GM21717 (cell line): ENCODE measurements around the gene SART3.

Experiments
- ATAC-seq: cut with Tn5 transposase; IDR thresholded peaks from one replicate; pipeline ENCODE4 v1.9.1; 2021; ENCODE audit warnings: mild to moderate bottlenecking, moderate library complexity; ENCODE audit not compliant: unreplicated experiment

The SART3 gene, protein sequence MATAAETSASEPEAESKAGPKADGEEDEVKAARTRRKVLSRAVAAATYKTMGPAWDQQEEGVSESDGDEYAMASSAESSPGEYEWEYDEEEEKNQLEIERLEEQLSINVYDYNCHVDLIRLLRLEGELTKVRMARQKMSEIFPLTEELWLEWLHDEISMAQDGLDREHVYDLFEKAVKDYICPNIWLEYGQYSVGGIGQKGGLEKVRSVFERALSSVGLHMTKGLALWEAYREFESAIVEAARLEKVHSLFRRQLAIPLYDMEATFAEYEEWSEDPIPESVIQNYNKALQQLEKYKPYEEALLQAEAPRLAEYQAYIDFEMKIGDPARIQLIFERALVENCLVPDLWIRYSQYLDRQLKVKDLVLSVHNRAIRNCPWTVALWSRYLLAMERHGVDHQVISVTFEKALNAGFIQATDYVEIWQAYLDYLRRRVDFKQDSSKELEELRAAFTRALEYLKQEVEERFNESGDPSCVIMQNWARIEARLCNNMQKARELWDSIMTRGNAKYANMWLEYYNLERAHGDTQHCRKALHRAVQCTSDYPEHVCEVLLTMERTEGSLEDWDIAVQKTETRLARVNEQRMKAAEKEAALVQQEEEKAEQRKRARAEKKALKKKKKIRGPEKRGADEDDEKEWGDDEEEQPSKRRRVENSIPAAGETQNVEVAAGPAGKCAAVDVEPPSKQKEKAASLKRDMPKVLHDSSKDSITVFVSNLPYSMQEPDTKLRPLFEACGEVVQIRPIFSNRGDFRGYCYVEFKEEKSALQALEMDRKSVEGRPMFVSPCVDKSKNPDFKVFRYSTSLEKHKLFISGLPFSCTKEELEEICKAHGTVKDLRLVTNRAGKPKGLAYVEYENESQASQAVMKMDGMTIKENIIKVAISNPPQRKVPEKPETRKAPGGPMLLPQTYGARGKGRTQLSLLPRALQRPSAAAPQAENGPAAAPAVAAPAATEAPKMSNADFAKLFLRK

DNA sequence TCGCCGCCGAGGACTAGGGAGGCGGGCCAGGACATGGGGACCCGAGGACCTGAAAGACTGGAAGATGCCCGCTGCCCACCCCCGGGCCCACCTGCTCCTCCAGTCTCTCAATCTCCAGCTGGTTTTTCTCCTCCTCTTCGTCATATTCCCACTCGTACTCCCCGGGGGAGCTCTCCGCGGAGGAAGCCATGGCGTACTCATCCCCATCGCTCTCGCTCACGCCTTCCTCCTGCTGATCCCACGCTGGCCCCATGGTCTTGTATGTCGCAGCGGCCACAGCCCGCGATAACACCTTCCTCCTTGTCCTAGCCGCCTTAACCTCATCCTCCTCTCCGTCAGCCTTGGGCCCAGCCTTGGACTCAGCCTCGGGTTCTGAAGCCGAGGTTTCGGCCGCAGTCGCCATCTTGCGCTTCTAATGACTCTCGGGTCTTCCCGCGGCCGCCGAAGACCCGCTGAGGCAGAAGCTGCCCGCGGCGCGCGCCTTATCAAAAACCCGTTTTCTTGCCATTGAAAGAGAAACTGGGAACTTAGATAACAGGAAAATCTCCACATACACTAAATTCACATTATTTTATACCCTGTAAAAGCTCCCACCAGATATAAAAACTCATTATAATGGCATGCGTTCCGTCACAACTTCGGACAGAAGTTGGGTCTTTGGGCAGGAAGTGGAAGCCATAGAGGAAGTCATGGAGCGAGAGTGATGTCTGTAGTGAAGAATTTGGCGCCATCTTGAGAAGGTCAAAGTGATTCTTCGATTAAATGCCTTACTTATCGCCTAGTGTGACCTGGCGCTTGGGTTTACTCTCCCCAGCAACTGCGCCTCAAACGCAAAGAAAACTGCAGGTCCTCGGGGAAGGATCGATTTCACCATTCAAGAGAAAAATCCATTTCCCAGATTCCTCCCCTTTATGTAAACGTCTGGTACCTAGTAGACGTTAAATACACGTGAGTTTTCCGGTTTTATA, at the start of gene SART3:
TSS of gene SART3 (minus strand) at position 422 of the 968 bp plus-strand sequence. CDS start at position 403, 19 bp downstream.
- peak; percentile 29 for ATAC-seq

DNA sequence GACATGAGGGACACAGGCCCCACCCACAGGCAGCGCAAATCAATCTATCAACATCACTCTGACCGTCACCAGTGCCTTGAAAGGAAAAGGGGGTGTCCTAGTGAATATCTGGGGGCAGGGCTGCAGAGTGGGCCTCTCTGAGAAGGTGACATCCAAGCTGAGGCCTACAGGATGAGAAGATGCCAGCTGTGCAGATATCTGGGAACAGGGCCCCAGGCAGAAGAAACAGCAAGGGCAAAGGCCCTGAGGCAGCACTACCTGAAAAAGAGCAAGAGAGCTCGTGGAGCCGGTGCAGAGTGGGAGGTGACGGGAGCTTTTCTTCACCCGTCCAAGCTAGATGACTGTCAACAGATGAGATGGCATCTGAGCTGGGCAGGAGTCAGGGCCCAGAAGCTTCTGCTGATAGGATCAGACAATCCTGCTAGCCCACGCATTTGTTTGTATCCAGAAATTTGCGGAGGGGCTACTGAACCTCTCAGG, 49.4 kb upstream of the SART3 start:
- ATAC-seq, result no peak

DNA sequence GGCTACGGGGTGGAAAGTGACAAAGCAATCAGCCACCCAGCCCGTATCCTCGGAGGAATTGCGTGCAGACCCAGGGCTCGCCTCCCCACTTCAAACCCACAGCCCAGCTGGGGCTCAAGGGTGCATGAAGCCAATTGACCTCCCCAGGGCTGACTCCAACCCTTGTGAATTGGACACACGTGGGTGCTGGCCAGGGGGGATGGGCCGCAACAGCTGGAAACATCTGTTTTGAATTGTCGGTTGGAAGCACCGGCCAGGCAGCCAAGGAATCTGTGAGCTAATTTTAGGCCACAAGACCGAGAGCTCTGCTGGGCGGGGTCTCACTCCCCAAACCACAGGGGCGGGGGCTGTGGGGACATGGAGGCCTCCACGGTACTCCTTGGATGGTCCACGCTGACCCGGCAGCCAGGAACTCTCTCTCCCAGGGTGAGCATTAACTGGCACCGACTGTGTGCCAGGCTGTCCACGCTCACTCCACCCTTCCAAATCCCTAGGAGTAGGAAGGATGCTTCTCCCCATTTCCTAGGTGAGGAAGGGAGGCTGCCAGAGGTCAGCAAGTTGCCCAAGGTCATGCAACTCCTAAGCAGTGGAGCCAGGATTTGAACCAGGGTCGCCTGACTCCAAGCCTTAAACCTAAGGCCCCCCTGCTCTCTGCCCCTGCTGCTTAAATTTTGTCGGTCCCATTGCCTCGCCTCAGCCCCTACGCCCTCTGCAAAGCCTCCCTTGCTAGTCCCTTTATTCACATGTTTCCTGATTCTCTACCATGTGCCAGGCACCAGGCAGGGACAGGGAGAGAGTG, 48.8 kb upstream of the SART3 start:
- ATAC-seq, result no peak

DNA sequence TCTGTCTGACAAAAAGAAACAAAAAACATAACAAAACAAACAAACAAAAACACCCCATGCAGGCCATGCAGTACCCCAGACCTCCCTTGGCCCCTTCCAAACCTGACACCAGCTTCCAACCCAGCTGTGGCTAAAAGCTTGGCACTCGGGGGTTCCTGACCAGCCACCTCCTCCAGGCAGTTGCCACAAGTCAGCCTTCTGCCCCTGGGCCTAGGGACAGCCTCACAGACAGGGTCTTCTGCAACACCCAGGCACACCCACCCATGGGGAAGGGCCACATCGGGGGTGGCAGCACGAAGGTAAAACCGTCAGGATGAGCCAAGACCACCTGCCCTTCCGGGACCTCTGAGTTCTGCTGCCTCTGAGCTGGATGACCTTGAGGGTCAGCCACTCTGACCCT, 47.6 kb upstream of the SART3 start:
- ATAC-seq, result no peak

DNA sequence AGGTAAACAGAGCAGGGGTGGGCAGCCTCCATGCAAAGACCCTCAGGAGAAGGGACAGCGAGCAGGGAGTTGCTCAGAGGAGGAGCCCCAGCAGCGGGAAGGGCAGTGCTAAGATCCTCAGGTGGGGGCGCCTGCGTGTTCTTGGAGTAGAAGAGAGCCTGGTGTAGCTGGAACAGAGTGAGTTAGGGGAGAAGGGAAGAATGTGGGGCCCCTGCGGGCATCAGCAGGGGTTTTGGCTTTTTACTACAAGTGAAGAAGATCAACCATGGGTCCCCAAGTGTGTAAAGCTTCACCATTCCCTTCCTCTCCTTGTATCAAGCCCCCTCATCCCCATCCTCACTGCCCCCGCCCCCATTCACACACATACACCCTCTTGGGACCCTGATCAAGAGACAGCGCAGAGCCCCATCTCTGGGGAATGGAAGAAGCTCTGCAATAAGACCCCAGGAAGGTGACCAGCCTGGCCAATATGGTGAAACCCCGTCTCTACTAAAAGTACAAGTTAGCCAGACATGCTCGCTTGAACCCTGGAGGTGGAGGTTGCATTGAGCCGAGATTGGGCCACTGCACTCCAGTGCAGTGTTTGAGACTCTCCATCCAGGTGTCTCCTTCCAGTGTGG, 47.1 kb upstream of the SART3 start:
- ATAC-seq, result no peak

DNA sequence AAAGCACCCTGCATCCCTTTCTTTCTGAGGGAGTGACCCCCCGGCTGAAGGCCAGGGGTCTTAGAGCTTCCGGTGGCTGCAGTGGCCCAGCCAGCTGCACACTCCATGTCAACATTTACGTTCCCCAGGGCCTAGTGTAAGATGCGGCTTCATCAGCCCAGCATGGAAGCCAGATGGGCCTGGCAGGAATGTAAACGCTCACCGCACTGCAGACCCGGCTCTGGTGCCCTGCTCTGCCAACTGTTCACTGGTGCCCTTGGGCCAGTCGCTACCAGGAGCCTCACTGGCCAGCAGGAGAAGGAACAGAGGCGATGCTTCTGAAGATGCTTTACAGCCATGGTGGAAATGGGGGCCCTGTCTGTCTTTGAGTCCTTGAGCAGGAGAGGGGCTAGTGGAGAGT, 45.5 kb upstream of the SART3 start:
- ATAC-seq, result no peak

DNA sequence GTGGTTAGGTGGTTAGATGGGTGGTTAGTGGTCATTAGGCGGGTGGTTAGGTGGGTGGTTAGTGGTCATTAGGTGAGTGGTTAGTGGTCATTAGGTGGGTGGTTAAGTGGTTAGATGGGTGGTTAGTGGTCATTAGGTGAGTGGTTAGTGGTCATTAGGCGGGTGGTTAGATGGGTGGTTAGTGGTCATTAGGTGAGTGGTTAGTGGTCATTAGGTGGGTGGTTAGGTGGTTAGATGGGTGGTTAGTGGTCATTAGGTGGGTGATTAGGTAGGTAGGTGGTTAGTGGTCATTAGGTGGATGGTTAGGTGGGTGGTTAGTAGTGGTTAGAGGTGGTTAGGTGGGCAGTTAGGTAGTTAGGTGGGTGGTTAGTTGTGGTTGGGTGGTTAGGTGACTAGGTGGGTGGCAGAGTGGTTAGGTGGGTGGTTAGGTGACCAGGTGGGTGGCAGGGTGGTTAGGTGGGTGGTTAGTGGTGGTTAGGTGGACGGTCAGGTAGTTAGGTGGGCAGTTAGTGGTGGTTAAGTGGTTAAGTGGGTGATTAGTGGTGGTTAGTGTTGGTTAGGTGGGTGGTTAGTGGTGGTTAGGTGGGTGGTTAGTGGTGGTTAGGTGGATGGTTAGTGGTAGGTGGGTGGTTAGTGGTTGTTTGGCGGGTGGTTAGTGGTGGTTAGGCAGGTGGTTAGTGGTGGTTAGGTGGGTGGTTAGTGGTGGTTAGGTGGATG, 44.9 kb upstream of the SART3 start:
- no peak for ATAC-seq

DNA sequence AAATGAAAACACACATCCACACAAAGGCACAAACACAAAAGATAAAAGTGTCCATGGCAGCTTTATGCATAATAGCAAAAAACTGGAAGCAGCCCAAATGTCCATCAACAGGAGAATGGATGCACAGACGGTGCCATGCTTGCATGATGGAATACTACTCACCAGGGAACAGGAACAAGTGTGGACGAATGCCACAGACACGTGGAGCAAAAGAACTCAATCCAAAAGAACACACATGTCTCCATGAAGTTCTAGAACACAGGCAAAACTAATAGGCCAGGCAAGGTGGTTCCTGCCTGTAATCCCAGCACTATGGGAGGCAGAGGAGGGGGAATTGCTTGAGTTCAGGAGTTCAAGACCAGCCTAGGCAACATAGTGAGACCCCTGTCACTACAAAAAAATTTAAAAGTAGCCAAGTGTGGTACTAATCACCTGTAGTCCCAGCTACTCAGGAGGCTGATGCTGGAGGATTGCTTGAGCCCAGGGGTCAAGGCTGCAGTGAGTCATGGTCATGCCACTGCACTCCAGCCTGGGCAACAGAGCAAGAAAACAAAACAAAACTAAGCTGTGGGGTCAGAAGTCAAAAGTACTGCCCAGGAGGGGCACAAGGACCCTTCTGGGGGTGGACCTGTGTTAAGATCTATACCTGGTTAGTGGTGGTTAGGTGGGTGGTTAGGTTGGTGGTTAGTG, 44.2 kb upstream of the SART3 start:
- ATAC-seq, result no peak

DNA sequence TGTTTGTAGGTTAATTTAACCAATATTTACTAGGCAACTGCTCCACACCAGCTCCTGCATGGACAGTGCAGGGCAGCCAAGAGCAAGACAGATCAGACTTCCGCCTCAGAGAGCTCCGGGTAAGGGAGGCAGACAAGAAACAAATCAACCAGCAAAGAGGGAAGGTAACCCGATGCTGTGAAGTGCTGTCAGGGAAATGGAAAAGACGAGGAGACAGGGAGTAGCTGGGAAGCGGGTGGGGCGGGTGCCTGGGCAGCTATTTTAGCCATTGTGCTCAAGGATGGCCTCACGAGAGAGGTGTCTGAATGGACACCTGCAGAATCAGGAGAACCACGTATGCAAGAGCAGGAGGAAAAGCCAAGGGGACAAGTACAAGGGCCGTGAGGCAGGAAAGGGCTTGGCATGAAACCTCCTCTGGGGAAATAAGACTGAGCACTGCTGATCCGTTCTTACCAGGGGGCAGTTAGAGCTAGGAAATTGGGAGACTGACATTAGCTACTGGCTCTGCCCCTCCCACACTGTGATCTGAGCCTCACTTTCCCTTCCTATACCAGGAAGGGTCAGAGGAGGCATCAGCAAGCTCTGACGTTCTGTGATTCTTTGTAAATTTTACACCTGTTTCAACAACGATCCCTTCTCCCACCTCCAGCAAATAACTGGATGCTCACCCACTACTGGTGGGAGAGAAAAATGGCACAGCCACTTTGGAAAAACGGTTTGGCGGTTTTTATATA, 43.4 kb upstream of the SART3 start:
- no peak for ATAC-seq

DNA sequence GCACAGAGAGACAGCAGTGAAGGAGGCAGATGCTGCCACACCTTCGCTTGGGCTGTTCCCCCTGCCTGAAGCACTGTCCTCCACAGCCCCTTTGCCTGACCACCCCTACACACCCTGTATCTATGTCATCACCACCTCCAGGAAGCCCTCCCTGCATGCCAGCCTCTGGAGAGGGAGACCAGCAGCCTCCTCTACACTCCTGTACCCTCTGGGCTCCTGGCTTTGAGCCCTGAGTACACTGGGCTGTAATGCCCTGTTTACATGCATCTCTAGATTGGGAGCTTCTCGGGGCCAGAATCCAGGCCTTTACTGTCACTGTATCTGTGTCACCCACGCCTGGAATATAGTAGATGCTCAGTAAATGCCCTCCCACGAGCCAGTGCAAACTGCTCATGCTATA, 42.8 kb upstream of the SART3 start:
- ATAC-seq, result no peak

DNA sequence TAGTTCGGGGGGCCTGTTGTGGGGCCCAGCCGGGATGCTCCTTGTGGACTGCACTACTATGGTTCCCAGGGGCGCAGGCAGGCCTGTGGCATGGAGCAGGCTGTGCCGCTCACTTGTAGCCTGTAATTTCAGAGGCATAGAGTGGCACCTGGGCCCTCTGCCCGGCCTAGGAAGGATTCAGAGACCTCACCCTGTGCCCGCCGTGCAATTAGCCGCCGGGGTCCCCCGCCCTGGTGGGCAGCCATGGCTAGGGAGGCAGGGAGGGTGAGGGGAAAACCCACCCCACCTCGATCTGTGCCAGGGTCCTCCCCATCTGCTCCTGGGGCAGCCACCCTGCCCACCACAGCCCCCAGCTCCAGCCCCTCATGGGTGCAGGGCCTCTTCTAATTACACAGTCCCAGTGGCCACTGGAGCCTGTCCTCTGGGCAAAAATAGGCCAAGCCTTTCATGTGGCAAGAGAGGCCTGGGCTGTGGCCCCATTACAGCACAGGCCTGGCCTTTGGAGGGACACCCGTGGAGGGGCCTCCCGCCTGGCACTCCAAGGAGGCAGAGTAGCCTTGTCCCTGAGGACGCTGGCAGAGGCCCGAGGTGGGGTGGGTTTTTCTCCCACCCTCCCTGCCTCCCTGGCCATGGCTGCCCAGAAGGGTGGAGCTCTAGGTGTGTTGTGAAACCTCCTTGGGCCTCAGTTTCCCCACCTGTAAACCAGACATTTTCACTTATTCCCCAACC, 42.2 kb upstream of the SART3 start:
- no peak for ATAC-seq

DNA sequence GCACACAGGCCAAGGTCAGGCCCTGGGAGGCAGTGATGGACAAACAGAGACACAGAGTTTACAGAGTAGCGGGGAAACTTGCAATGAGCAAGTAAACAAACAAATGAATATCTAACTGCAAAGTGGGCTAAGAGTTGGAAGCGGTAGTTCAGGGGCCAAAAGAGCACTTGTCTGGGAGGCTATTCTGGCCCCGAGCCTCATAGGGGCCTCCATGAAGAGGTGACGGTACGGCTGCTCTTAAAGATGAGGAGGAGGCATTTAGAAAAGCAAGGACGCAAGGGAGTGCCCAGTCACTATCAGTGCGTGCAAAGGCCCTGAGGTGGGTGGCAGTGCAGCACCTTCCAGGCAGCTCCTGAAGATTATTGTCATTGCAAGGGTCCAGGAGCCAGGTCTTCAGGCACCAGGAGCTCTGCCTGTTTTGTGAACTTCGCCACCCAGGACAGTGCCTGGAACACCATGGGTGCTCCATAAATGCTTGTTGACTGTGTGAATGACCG, 41.3 kb upstream of the SART3 start:
- no peak for ATAC-seq

DNA sequence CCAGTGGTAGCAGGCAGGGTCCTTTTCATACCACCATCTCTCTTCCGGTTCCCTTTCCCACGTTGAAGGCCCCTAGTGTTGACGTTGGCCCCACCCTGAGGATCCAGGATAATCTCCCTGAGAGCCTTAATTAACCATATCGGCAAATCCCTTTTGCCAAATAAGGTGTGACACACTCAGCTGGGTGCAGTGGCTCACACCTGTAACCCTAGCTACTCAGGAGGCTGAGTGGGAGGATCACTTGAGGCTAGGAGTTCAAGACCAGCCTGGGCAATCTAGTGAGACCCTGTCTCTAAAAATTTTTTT, 39.7 kb upstream of the SART3 start:
- ATAC-seq, result no peak

DNA sequence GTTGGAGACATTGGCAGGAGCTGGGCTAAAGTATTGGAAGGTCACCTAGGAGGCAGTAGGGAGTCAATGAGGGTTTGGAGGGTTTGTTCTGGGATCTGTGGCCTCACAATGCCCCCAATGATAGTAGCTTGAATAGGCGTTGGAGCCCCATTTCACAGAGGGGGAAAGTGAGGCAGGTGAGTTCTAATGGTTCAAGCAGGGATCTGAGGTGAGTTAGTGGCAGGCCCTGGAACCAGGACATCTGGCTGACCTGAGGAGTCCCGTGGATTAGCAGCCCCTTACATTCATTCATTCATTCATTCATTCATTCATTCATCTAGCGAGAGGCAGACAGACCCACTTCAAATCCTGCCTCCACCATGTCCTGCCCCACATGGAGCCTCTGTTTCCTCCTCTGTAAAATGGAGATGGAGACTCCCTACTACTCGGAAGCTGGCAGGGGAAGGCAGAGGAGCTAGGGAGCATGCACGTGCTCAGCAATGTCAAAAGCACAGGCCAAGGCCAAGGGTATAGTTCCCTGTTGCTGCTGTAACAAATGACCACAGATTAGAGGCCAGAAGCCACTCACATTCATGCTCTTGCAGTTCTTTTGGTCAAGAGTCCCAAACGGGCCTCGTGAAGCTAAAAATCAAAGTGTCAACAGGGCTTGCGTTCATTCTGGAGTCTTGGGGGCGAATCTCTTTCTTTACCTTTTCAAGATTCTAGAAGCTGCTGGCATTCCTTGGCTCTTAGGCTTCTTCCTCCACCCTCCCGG, 39.2 kb upstream of the SART3 start:
- no peak for ATAC-seq

DNA sequence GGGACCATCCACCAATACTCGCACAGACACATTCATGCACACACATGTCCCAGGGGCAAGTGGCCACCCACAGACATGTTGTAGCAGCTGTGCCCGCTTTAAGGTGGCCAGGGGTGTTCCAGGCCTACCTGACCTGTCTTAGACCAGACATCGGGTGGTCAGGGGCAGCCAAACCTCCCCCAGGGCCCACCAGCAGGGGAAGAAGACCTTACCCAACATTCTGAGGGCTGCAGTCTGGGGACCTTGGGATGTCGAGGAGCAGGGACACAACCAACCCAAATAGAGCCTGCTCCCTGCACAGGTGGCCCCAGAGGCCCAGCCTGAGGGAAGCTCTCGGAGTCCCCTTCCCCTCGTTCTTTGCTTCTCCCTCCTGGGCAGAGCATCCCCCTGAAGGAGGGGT, 38.6 kb upstream of the SART3 start:
- ATAC-seq, result no peak
